NCI-H69 (cell line): ENCODE measurements around the gene SPEM3.
A peak's percentile ranks its signal among the peaks of the same experiment; 100 is the strongest.
"Not testable (repeated sequence)": the region's sequence is repeated elsewhere in the genome, so short reads cannot be mapped to it uniquely, and the experiment has no call there.

Experiments
- DNase-seq: peaks from one replicate; lab custom pipeline; 2025; lab: John Stamatoyannopoulos, UW

Gene SPEM3

DNA sequence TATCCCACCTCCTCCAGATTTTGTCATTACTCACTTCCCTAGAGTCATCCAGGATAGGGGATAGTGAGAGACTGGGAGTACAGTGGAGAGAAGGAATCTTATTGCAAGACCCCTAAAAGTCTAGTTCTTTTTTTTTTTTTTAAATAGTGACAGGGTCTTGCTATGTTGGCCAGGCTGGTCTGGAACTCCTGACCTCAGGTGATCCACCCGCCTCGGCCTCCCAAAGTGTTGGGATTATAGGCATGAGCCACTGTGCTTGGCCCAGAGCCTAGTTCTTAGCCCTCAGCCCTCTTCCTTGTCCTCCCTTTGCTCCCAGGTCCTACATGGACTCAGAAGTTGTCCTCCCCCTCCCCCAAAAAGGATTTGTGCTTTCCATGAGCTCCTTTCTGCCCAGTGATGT lies 13.5 kb downstream of the SPEM3 start:
- DNase-seq, result no peak

DNA sequence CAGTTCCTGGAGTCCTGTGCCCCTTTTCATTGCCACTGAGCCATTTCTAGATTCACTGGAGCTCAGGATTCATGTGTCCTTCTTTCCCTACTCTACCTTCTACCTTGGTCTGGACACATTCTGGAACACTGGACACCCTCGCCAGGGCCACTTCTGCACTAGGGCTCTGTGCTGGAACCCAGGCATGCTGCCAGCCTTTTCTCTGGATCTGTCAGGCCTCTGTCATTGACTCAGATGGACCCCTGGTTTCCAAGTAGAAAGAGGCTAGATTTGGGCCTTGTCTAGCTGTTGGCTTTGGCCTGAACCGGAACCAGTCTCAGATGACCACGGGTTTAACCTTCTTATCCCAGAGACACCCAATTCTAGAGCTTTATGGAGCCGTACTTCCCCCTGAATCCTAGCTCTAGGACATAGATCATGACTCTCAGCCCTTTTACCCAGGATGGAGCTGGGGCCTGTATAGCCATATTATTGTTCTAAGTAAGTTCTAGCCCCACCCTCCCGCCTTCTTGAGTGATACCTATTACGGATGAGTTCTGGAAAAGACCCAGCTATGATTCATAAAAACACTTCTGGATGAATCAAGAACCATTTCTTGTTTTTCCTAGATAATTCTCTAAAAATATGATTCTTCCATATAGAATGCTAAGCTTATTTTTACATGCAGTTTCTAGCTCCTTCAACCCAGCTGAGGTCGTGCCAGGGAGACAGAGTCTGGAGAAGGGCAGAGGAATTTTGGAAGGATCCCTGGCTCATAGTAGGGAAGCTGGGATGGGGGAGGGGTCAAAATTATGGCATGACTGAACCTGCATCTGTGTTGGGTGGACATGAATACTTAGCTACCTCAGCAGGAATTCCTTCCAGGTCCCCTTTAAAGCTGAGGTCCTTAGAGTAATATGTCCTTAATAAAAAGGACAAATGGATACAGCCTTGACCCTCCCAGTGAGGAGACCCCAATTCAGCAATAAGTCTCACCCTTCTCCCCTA lies 15.1 kb downstream of the SPEM3 start:
- no peak for DNase-seq

GRCh38 chr17:7444682-7445618 lies 16.3 kb downstream of the SPEM3 start, which contains the start of gene CHRNB1:
CHRNB1 (plus strand) TSS chr17:7445061; CDS start chr17:7445128, 67 bp downstream.
- DNase-seq, result no peak

GRCh38 chr17:7445619-7445968 lies 16.9 kb downstream of the SPEM3 start:
- peak; percentile 9 for DNase-seq

DNA sequence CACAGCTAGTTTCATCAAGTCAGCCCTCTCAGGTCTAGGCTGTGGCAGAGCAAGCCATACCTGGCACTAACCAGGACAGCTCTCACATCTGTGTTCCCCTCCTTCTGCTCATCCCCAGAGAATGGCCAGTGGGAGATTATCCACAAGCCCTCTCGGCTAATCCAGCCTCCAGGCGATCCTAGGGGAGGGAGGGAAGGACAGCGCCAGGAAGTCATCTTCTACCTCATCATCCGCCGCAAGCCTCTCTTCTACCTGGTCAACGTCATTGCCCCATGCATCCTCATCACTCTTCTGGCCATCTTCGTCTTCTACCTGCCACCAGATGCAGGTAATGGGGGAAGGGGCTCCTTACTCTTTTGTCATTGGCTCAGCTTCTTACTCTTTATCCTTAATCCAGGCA lies 19.8 kb downstream of the SPEM3 start:
- no peak for DNase-seq

DNA sequence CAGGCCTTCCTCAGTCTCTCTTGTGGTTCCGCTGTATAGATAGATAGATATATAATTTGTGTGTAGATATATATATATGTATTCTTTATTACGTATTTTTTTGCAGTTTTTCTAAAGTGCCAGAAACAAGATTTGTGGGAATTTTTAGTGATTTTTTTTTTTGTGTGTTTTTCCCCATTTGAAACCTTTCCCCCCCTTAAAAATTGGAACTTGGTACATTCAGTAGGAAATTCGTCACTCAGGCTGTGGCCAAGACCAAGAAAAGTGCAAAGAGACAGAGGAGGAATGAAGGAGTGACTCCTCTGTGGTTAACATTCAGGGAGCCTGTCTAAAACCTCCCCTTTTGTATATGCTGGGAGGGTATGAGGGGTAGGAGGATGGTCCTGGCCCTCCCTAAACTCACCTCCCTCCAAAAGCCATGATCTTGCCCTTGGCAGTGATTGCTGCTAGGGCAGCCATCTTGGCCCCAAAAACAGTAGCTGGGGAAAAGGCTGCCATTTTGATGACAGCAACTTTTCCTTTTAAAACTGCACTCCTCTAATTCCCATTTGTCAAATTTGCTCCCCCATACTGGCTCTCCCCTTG lies 31.4 kb downstream of the SPEM3 start:
- no peak for DNase-seq

DNA sequence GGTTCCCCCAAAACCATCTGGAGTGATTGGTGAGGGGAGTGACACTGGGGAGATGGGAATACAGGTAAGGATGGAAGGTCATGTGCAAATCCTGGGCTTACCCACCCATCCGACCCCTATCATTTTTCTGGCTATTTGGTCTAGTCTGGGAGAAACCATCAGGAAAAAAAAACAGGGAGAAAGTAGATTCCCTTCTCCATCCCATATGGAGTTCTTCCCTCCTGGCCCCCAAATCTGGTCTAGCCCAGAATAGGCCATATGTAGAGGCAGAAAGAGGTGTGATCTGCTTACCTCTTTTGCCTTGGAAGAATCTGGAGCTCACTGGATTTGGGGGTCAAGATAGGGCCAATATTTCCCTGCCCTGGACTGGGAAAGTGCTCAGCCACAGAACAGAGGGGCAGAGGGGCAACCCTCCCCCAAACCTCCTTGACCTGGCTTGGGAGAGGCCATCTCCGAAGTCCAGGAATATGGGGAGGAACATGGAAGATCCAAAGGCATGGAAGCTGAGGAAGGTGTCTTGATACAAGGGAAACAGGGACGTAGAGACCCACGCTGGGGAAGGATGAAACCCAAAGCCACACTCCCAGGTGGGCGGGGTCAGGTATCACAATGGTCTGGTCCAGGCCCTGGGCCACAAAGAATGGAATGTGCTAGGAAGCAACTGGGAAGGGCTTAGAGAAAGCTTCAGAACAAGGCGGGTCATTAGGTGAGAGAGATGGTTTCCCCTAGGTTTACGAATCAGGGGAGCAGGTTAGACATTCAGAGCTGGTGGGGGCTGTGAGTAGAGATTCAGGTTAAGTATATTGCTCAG lies 32.4 kb downstream of the SPEM3 start:
- no peak for DNase-seq

- DNase-seq, result no peak
Observed at GRCh38 chr17:7462474-7463371, 34.1 kb downstream of the SPEM3 start.

DNA sequence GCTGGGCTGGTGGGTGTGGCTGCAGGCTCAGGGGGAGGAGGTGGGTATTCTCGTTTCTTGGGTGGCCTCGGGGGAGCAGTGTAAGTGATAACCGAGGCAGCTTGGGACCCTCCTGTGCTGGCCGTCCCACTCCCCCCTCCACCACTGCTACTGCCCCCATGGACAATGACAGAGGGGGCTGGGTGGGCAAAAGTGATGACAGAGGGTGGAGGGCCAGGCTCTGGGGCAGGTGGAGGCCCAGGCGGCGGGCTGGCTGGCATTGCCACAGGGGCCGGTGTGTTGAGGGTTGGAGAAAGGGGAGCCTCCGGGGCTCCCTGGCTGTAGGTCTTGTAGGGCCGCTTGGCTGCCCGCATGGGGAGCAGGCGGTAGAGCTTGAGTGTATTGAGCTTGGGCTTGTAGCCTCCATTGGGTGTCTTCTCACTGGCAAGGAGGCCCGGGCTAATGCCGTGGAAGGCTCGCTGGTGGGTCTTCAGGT lies 34.8 kb downstream of the SPEM3 start:
- DNase-seq, result no peak

- DNase-seq, result no peak
Observed at GRCh38 chr17:7464081-7464480, 35.4 kb downstream of the SPEM3 start.

DNA sequence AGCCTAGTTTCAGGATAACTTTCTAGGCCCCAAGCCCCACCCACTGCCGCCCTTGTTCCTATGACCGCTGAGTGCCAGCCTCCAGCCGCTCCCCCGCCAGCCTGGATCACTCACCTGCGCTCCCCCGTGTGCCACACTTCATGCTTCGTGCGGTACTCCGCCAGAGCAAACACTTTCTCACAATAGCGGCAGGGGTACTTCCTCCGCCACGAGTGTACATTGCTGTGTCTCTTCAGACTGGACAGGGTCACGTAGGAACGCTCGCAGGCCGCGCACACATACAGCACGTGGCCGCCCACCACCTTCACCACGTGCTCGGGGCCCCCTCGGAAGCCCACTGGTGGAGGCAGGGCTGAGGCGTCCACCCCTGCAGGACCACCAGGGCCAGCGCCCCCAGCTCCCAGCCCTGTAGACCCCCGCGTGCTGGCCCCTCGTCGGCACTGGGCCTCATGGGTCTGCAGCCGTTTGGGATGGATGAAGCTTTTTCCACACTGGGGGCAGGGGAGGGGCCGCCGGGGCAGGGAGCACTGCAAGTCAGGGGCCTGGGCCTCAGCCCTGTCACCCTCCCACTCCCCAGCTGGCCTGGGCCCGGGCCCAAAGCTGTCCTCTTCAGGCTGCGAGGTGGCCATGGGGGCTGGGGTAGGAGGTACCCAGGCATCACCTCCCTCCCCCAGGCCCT lies 37.1 kb downstream of the SPEM3 start:
- no peak for DNase-seq

- no peak for DNase-seq
Observed at GRCh38 chr17:7466318-7466638, 37.6 kb downstream of the SPEM3 start.

GRCh38 chr17:7466639-7467341 lies 38.1 kb downstream of the SPEM3 start:
- no peak for DNase-seq

GRCh38 chr17:7467498-7467897 lies 38.8 kb downstream of the SPEM3 start:
- DNase-seq, result no peak

DNA sequence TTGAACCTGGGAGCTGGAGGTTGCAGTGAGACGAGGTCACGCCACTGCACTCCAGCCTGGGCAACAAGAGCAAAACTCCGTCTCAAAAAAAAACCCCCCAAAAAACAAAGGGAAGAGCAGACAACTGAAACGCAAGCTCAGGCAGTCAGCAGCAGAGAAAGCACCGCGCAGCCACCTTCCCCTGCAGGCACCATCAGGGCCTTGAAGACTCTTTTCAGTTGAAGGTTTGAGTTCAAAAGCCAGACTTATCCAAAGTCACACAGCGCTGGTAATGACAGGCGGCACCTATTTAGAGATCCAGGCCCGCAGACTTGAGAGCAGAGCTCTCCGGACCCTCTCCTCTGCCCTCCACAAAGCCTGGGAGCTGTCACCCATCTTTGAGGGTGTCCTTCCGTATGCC lies 39.6 kb downstream of the SPEM3 start:
- no peak for DNase-seq

DNA sequence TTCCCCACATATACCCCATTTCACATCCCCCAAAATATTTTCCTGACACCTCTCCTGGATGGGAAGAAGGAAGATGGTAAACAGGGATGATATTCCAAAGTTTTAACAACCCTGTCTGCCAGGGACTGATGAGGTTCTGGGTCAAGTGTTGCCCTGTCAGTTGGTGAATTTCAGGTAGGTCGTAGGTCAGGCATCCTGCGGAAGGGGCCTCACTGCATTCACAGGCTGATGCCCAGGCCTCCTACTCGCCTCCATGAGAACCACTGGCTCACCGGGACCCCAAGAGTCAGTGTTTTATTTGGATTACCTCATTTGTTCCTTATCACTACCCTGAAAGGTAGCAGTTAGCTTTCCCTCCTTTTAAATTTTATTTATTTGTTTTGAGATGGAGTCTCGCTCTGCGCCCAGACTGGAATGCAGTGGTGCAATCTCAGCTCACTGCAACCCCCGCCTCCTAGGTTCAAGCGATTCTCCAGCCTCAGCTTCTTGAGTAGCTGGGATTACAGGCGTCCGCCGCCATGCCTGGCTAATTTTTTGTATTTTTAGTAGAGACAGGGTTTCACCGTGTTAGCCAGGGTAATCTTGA lies 40.2 kb downstream of the SPEM3 start:
- no peak for DNase-seq

DNA sequence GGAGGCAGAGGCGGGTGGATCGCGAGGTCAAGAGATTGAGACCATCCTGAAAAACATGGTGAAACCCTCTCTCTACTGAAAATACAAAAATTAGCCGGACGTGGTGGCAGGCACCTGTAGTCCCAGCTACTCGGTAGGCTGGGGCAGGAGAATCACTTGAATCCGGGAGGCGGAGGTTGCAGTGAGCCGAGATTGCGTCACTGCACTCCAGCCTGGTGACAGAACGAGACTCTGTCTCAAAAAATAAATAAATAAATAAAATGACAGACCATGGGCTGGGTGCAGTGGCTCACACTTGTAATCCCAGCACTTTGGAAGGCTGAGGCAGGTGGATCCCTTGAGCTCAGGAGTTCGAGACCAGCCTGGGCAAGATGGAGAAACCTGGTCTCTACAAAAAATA lies 41.2 kb downstream of the SPEM3 start:
- not testable (repeated sequence) for DNase-seq

DNA sequence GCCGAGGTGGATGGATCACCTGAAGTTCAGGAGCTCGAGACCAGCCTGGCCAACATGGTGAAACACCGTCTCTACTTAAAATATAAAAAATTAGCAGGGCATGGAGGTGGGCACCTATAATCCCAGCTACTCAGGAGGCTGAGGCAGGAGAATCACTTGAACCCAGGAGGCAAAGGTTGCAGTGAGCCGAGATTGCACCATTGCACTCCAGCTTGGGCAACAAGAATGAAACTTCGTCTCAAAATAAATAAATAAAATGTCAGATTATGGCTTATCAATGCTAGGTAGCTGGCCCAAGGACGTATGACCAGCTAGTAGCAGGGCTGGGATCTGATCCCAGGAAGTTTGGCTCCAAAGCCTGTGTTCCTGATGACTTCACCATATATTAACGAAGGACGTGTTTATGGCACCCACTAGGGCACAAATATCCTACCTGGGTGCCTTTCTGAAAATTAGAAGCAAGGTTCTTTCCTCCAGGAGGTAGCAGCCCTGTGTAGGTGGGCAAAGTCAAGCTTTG lies 41.9 kb downstream of the SPEM3 start:
- DNase-seq, result not testable (repeated sequence)

GRCh38 chr17:7471729-7472128 lies 43.1 kb downstream of the SPEM3 start:
- DNase-seq, result no peak
